ENCODE results near the gene BTD.

Gene BTD

GRCh38 chr3:15637131-15637951, 35.8 kb downstream of the BTD start:
- DNase-seq: no peak

DNA sequence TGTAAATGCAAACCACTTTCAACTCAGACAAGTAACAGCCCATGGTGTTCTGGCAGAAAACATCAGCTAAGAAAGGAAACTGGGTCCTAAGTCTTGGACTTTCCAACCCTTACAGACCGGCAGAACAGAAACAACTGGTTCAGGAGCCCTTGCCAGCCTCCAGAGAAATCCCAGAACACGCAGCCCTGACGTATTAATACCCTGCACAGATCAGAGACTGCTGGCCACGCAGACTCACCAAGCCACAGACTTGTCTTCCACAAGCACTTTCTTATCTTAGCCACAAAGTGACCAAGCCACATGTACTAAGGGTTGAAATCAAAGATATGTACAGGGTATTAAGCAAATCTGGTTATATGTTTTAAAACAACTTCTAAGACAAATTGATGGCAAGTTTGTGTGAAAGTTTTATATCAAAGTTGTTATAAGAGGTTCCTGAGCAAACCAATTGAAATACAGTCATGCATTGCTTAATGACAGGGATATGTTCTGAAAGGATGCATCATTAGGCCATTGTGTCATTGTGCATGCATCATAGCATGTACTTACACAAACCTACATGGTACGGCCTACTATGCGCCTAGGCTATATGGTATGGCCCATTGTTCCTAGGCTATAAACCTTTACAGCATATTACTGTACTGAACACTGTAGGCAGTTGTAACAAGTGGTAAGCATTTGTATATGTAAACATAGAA, 36.8 kb downstream of the BTD start:
- no peak for DNase-seq

DNA sequence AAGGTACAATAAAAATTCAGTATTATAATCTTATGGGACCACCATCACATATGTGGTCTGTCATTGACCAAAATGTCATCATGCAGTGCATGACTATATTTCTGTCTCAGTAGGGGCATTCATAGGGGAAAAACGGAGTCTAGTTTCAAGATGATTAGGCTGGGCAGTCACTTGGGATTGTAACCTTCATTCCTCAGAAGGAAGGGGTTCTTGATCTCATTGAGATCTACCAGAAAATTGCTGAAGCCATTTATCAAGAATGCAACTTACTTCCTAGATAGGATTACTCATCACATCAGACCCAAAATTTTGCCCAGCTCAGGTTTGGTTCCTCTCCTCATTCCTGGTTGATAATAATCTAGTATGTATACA, 37.3 kb downstream of the BTD start:
- no peak for DNase-seq

DNA sequence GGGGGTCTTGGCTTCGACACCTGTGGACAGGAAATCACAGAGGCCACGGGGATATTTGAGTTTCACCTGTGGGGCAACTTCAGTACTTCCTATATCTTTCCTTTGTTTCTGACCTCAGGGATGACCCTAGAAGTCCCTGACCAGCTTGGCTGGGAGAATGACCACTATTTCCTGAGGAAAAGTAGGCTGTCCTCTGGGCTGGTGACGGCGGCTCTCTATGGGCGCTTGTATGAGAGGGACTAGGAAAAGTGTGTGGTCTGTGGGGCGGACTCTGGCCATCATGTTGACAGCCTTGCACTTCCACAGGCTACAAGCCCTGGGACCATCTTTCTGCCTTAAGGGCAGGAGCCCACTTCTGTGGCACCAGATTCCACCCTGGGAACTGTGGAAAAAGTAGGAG, 43.7 kb downstream of the BTD start:
- DNase-seq: no peak

DNA sequence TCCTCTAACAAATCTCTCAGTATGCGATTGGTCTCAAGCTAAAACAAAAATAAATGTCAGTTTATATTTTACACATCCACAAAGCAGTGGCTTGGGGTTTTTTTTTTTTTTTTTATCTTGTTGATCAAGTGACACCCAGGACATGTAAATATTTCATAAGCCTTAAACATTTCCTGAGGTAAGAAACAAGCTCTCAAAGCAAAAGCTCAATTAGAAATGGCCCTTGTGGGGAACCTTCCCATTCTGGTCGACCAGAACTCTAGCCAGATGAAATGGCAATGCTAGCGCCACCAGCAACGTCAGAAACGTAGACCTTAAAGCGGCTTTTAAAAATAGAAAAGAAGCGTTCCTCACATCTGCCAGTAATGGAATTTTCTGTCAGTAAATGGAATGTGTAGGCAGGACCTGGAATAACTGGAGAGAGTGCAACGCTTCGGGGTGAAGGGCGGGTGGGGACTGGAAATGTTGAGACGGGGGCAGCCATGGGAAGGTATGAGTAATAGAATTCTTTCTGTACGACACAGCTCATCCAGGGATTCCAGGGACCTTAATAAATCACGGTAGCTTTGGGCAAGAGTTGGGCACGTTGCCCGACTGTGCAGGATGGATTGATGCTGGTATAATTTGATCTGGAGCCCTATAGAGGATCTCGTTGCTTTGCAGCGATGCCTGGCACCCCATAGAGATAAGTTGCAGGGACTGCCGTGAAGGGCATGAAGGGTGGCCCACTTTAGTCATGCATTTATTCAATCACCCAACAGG, 44.4 kb downstream of the BTD start:
- peak; percentile 57 for DNase-seq

DNA sequence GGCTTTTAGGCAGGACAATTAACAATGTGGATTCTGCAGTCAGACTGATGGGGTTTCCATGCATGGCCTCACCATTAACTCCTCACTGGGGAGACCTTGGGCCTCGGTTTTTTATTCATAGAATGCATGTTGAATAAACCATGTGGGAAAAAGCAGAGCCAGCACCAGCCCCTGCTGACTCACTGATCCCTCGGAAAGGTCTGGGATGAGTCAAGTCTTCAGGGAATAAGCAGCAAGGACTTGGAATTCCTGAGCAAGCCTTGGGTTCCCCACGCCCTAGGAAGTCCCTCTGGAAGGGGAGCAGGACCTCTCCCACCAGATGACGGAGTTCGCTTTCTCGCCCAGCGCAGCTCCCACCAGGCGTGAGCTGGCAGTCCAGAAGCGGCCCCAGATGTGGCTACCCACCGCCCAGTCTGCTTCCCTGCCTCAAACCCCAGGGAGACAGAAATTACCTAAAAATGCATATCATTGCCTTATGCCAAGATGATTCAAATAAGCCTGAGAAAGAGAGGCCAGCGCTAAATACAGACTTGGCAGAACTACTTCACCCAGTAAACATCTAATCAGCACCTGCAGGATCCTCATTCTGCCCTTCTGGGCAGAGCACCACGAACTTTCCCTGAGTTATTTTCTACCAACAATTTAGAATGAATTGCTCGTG, 45.4 kb downstream of the BTD start:
- no peak for DNase-seq

- no peak for DNase-seq
Measured at GRCh38 chr3:15647611-15648167, 46.1 kb downstream of the BTD start.

GRCh38 chr3:15649341-15649740, 47.8 kb downstream of the BTD start:
- DNase-seq: no peak

- no peak for DNase-seq
Measured at GRCh38 chr3:15649858-15650257, 48.3 kb downstream of the BTD start.

GRCh38 chr3:15651396-15651795, 49.9 kb downstream of the BTD start:
- no peak for DNase-seq

GRCh38 chr3:15653321-15653720, 51.8 kb downstream of the BTD start:
- no peak for DNase-seq

GRCh38 chr3:15654127-15654526, 52.6 kb downstream of the BTD start:
- no peak for DNase-seq

- peak; percentile 31 for DNase-seq
Measured at GRCh38 chr3:15654891-15655290, 53.3 kb downstream of the BTD start.

DNA sequence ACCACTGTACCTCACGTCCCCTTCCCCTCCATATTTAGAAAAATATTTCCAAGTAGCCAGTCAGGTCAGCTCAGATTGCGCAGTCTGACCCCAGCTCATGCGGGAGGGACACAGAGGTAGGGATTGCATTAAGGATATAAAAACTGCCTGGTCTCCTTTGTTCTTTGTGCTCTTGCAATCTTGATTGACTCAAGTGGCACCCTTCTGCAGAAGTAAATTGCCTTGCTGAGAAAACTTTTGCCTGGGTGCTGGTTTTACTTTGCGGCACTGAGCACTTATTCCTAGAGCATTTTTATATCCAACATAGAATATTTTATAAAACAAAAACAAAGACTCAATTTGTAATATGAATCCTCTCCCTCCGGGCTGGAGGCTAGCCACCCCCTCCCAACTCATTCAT, 54.8 kb downstream of the BTD start:
- DNase-seq: no peak

DNA sequence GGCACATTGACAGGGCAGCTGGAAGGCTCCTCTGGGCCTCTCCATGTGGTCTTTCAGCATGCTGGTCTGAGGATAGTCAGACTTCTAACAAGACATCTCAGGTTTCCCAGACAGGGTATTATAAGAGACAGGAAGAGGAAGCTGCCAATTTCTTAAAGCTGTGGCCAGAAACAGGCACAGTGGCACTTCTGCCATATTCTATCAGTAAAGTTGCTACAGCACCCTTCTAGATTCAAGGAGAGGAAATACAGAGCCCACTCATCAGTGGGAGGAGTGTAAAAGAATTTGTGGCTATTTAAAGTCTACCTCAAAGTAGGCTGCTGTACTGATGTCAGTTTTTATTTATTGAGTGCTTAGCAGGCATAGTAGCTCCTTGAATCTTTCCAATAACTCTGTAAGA, 55.5 kb downstream of the BTD start:
- DNase-seq: no peak

GRCh38 chr3:15659254-15659975, 57.9 kb downstream of the BTD start:
- no peak for DNase-seq

DNA sequence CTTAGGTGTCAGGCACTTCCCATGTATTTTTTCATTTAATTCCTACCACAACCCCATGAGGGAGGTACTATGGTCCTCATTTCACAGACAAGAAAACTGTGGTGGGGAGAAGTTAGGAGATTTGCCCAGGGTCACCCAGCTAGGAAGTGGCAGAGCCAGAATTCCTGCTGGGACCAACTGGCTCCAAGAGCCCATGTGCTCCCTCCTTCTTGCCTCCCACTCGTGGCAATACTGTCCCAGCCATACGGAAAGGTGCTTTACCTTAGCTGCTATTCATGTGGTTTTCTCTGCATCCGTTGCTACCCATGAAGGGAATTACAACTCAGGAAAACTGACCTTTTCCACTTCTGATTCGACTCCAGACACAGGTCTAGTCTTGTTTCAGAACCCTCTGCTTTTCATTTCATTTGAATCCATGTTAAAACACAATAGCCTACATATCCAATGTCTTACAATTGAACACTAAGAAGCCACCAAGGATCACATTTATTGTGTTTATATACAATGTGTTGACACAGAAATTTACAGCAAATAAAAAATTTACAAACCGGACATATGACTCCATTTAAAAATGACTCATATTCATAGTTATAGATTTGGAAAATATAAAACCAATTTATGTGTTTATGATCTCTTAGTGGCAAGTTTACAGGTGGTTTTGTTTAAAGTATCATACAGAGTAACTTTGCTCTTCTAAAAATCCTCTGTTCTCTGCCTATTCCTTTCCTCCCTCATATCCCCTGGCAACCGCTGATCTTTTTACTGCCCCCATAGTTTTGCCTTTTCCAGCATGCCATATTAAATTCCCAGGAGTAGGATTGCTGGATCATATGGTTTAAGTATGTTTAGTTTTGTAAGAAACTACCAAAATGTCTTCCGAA, 58.8 kb downstream of the BTD start:
- no peak for DNase-seq

- DNase-seq: no peak
Measured at GRCh38 chr3:15664144-15664543, 62.6 kb downstream of the BTD start.

- DNase-seq: no peak
Measured at GRCh38 chr3:15665510-15666150, 64.1 kb downstream of the BTD start.

DNA sequence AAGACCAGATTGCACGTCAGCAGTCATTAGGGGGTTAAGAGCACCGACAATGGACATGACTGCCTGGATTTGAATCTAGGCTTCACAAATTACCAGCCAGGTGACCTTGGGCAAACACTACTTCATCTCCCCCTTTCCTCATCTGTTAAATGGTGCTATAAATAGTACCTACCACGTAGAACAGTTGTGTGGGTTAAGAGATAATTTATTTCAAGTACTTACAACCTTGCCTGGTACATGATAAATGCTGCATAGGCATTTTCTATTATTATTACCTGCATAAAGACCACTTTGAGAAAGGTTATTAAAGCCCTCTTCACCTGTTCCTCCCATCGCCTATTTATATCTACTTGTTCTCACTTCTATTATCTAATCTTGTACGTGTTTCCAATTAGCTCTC, 64.7 kb downstream of the BTD start:
- no peak for DNase-seq

GRCh38 chr3:15667484-15667883, 65.9 kb downstream of the BTD start:
- no peak for DNase-seq

All from NCI-H2227 treated with DMSO at 0.1 percent for 48 hours (cell line).